ENCODE measurements around the gene TTLL11. TPM values are rescaled to one million over a fixed set of nuclear protein-coding genes. Genes with fewer than 3 reads are reported as not detected.

The TTLL11 gene
- total RNA-seq, 1 donor = 1.0 TPM

GRCh38 chr9:121914604-121915303, 178.4 kb downstream of the TTLL11 start:
- no peak overlapping the region for H3K4me3 ChIP-seq (ENCODE audit: low read length)

GRCh38 chr9:121914017-121914595, 179.0 kb downstream of the TTLL11 start:
- Histone ChIP-seq H3K9me3 (ENCODE audit: low read depth, low read length) (no peaks in the 10 kb centered on the region), H3K27me3 (ENCODE audit: insufficient read depth, low read length) (no peaks in the 10 kb centered on the region), H3K4me3 (ENCODE audit: low read length) (no peak overlapping the region), H3K4me1 (ENCODE audit: insufficient read depth, low read length) (peaks cover 16% of the 10 kb centered on the region)

More at GRCh38 chr9:121914604-121915303, 178.4 kb downstream of the TTLL11 start:
- Histone ChIP-seq H3K27me3 (ENCODE audit: insufficient read depth, low read length) (no peaks in the 10 kb centered on the region), H3K4me1 (ENCODE audit: insufficient read depth, low read length) (peaks cover 16% of the 10 kb centered on the region), H3K9me3 (ENCODE audit: low read depth, low read length) (no peaks in the 10 kb centered on the region)

DNA sequence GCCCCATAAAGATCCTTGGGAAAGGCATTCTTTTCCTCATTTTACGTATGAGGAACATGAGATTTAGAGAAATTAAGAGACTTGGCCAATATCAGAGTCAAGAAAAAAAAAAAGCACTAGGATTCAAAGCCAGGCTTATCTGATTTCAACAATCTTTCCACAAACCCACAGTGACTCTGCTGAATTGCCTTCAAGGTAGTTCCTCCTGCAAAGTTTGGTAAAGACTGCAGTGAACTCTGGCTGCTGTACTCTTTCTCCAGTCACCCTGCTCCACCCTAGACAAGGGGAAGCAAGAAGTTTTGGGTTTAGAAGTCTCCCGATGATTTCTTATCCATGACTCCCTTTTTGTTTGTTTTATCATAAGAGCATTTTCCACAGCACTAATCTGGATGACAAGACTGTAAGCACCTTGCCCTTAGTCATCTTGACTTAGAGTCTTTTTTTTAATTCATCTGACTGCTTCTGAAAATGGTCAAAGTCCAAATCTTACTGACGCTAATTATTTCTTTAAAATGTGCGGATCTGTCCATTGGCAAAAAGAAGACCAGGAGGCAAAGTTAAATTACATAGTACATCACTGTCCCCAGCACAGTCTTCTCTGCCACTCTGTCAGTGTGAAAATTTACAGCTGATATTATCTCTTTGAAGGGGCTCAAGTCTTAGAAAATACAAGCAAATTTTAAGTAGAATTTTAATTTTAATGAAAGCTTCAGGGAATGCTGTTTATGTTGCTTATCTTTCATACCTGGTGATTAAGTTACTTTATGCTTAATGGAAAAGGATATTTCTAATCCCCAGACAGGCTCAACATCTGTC, 180.1 kb downstream of the TTLL11 start:
- Histone ChIP-seq H3K4me1 (ENCODE audit: insufficient read depth, low read length) (peaks cover 16% of the 10 kb centered on the region), H3K9me3 (ENCODE audit: low read depth, low read length) (no peaks in the 10 kb centered on the region), H3K4me3 (ENCODE audit: low read length) (no peak overlapping the region), H3K27me3 (ENCODE audit: insufficient read depth, low read length) (no peaks in the 10 kb centered on the region)

GRCh38 chr9:121910491-121911040, 182.5 kb downstream of the TTLL11 start:
- Histone ChIP-seq H3K27me3 (ENCODE audit: insufficient read depth, low read length) (no peaks in the 10 kb centered on the region), H3K9me3 (ENCODE audit: low read depth, low read length) (no peaks in the 10 kb centered on the region), H3K4me3 (ENCODE audit: low read length) (no peak overlapping the region), H3K4me1 (ENCODE audit: insufficient read depth, low read length) (peaks cover 25% of the 10 kb centered on the region)

DNA sequence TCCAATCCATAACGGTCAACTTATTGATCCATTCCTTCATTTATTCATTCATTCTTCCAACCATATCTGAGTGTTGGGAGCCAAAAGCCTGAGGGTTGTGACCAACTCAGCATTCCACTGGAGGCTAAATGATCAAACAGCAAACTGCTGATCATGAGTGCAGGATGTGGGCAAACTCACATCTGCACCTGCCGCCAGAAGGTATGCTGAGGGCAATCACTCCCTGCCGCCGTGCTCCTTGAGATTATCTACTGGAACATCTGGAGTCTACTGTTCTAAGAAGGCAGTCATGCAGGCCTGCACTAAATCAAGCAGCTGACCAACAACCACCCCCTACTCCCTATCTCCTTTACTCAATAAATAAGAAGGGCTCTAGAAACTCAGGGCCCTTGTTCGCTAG, 184.0 kb downstream of the TTLL11 start:
- Histone ChIP-seq H3K27me3 (ENCODE audit: insufficient read depth, low read length) (no peaks in the 10 kb centered on the region), H3K4me1 (ENCODE audit: insufficient read depth, low read length) (peaks cover 25% of the 10 kb centered on the region), H3K4me3 (ENCODE audit: low read length) (no peak overlapping the region), H3K9me3 (ENCODE audit: low read depth, low read length) (no peaks in the 10 kb centered on the region)

DNA sequence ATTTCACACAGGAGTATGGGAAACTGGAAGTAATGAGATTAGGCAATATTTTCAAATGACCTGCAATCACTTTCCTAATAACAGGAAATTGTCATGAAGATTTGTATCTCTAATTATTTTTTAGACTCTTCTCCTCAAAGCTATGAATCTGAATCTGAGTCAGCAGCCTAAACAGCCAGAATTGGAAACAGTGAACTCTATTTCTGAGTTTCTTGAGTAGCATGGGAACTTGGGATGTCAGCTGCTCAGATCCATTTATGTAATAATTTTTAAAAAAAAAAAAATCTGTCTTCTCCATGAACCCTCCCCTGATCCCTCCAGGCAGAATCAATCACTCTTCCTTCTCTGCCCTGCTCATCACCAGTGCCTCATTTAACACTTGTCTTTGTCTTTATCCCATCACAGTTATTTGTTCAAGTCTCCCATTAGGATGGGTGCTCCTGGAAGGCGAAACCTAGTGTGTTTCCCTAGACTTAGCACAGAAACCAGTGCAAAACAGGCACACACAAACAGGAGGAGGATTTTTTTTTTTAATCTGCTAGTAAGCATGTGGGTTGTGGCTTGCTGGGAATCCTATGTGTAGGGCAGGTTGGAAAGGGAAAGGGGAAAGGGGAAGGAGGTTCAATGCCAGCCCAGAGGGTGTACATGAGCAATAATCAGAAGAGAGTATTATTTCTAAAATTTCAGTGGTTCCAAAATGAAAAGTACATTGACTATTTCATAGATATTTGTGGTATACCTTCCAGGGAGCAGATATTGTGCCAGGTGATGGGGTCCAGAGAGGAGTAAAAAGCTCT, 186.8 kb downstream of the TTLL11 start:
- peaks cover 9% of the 10 kb centered on the region for H3K4me1 ChIP-seq (ENCODE audit: insufficient read depth, low read length)
- H3K9me3 ChIP-seq (ENCODE audit: low read depth, low read length) = no peaks in the 10 kb centered on the region
- H3K27me3 ChIP-seq (ENCODE audit: insufficient read depth, low read length) = no peaks in the 10 kb centered on the region
- no peak overlapping the region for H3K4me3 ChIP-seq (ENCODE audit: low read length)

DNA sequence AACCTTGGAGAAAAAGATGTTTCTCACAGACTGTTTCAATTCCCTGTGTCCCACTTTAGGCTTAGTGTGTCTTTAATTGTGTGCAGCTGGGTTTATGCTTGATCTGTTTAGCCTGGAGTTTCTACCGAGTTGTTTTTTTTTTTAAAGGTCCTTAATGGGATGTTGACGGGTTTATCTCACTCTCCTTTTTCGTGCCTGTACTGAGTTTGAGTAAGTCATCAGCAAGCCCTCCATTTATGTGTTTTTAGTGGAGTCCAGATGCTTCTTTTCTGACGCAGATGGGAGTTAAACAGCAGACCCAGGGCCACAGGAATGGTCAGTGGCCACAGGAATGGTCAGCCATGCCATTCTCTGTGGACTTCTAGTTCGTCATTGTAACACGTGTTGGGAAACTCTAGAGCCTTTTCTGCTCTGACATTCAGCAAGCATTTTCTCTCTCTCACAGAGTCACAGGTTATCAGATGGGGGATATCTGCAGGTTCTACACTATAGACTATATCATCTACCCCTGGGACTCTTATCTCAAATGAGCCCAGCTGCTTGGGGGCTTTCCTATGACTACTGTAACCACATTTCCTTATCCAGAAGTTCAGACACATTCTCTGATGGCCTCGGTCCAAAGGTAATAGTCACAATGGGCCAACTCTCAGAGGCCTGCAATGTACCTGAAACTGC, 190.5 kb downstream of the TTLL11 start:
- Histone ChIP-seq H3K4me3 (ENCODE audit: low read length) (no peak overlapping the region), H3K27me3 (ENCODE audit: insufficient read depth, low read length) (no peaks in the 10 kb centered on the region), H3K4me1 (ENCODE audit: insufficient read depth, low read length) (peaks cover 9% of the 10 kb centered on the region), H3K9me3 (ENCODE audit: low read depth, low read length) (peaks cover 10% of the 10 kb centered on the region)

- H3K27me3 ChIP-seq (ENCODE audit: insufficient read depth, low read length) = no peaks in the 10 kb centered on the region
- H3K9me3 ChIP-seq (ENCODE audit: low read depth, low read length) = peaks cover 10% of the 10 kb centered on the region
- peaks cover 7% of the 10 kb centered on the region for H3K4me1 ChIP-seq (ENCODE audit: insufficient read depth, low read length)
- no peak overlapping the region for H3K4me3 ChIP-seq (ENCODE audit: low read length)
These were observed 191.5 kb downstream of the TTLL11 start for GRCh38 chr9:121901616-121902015.

DNA sequence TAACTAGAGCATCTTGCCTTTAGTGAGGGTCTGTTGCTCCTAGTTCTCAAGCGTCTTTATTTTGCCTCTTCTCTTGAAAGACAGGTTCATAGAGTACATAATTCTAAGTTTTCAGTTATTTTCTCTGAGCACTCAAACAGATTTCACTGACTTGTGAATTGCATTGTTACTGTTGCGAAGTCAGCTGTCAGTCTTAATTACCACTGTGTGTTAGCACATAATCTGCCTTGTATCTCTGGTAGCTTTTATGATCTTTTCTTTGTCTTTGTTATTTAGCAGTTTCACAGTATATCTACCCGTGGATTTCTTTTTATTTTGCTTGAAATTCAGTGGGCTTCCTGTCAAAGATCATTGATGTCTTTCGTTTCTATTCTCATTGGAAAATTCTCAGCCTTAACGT, 192.9 kb downstream of the TTLL11 start:
- Histone ChIP-seq H3K27me3 (ENCODE audit: insufficient read depth, low read length) (no peaks in the 10 kb centered on the region), H3K4me1 (ENCODE audit: insufficient read depth, low read length) (no peaks in the 10 kb centered on the region), H3K9me3 (ENCODE audit: low read depth, low read length) (peaks cover 10% of the 10 kb centered on the region), H3K4me3 (ENCODE audit: low read length) (no peak overlapping the region)

DNA sequence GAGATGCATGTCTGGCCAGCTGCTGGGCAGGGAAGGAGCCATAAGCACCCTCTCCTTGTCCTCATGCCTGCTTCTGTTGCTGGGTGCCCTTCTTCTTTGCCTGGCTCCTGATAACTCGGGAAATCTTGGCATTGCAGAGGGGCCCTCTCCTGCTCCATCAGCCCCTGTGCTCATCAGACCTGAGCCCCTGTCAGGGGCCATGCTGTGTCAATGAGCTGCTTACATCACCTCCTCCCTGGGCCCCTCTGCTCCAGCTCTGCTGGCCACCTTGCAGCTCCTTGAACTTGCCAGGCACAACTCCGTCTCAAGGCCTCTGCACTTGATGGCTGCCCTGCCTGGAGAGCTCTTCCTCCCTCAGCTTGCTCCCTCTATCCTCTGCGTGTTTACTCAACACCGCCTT, 194.3 kb downstream of the TTLL11 start:
- no peaks in the 10 kb centered on the region for H3K27me3 ChIP-seq (ENCODE audit: insufficient read depth, low read length)
- no peaks in the 10 kb centered on the region for H3K4me1 ChIP-seq (ENCODE audit: insufficient read depth, low read length)
- H3K9me3 ChIP-seq (ENCODE audit: low read depth, low read length) = peaks cover 10% of the 10 kb centered on the region
- H3K4me3 ChIP-seq (ENCODE audit: low read length) = no peak overlapping the region

GRCh38 chr9:121897140-121897539, 196.0 kb downstream of the TTLL11 start:
- H3K27me3 ChIP-seq (ENCODE audit: insufficient read depth, low read length) = no peaks in the 10 kb centered on the region
- H3K9me3 ChIP-seq (ENCODE audit: low read depth, low read length) = peaks cover 10% of the 10 kb centered on the region
- no peak overlapping the region for H3K4me3 ChIP-seq (ENCODE audit: low read length)
- no peaks in the 10 kb centered on the region for H3K4me1 ChIP-seq (ENCODE audit: insufficient read depth, low read length)

GRCh38 chr9:121896545-121896943, 196.6 kb downstream of the TTLL11 start:
- Histone ChIP-seq H3K4me1 (ENCODE audit: insufficient read depth, low read length) (no peaks in the 10 kb centered on the region), H3K27me3 (ENCODE audit: insufficient read depth, low read length) (no peaks in the 10 kb centered on the region), H3K9me3 (ENCODE audit: low read depth, low read length) (peaks cover 10% of the 10 kb centered on the region), H3K4me3 (ENCODE audit: low read length) (no peak overlapping the region)

DNA sequence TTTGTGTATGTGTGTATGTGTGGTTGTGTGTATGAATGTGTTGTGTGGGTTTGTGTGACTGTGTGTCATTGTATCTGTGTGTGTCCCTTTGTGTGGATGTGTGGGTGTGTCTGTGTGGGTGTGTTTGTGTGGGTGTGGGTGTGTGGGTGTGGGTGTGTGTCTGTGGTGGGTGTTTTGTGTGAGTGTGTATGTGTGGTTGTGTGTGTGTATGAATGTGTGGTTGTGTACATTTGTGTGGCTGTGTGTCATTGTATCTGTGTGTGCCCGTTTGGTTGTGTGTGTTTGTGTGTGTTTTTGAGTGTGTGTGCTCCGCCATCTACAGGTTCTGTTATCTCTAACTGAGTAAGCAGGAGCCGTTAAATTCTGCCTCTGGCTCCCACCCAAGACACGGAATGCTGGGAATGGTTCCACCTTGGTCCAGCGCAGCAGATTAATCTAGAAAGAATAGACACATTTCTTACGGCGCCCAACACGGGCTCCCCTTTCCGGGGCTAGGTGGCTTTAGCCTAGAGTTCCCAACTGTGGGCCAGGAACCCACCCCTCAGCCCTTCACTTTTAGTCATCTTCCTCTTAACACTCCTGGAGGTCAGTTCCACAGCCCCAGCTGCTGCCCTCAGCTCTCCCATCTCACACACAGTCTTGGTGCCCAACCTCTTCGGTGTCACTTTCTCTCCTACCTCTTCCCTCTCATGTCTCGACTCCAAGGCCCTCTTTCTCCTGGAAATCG, 197.1 kb downstream of the TTLL11 start:
- Histone ChIP-seq H3K27me3 (ENCODE audit: insufficient read depth, low read length) (no peaks in the 10 kb centered on the region), H3K9me3 (ENCODE audit: low read depth, low read length) (peaks cover 10% of the 10 kb centered on the region), H3K4me1 (ENCODE audit: insufficient read depth, low read length) (no peaks in the 10 kb centered on the region)

GRCh38 chr9:121895358-121895757, 197.8 kb downstream of the TTLL11 start:
- H3K27me3 ChIP-seq (ENCODE audit: insufficient read depth, low read length) = no peaks in the 10 kb centered on the region
- H3K9me3 ChIP-seq (ENCODE audit: low read depth, low read length) = peaks cover 7% of the 10 kb centered on the region
- H3K4me1 ChIP-seq (ENCODE audit: insufficient read depth, low read length) = no peaks in the 10 kb centered on the region
- H3K4me3 ChIP-seq (ENCODE audit: low read length) = no peak overlapping the region

More for the DNA sequence above, 197.1 kb downstream of the TTLL11 start:
- no peak overlapping the region for H3K4me3 ChIP-seq (ENCODE audit: low read length)
